ENCODE results near the gene UBE3A. TPM values are rescaled to one million over a fixed set of nuclear protein-coding genes. Genes with fewer than 3 reads are reported as not detected.
A peak's percentile ranks its signal among the peaks of the same experiment; 100 is the strongest.

The UBE3A gene
- 10 to 100 TPM; 80.9 to 93.0 TPM for total RNA-seq

DNA sequence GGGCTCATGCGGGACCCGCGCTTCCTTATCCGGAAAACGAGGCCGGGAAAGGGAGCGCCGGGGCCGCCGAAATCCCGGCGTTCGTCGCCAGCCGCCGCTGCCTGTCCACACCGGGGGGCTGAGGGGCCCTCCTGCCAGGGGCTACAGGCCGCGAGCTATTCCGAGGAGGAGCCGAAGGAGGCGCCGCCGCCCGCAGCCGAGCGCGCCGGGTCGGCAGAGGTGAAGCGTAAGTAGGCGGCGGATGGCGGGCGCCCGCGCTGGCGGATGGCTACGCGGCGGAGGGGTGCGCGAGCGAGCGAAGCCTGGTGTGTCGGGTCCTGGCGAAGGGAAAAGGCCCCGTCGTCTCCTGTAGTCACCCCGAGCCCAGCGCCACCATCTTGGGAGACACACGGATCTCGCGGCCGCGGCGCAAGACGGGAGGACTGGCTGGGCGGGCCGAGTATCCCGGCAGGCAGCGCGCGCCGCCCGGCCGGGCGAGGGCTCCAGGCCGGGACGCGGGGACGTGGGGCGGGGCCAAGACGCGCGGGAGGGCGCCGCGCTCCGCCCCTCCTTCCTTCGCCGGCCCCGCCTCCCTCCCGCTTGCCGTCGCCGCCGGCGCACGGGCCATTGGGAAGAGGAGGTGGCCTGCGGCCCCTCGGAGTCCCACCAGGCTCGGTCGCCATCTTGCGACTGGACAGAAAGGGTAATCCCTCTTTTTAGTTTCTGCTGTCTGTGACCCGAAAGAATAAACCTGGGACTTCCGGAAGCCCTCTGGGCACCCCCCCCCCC lies at the start of gene UBE3A:
Gene UBE3A, minus strand, starts transcription at position 424 of the 768 bp plus-strand sequence. CDS start 29,917 bp downstream, outside the sequence.
- Mint-ChIP-seq H3K4me3 (peak within 1 kb of the TSS; percentile 95), H3K4me1 (peaks cover 39% of the 10 kb centered on the region), H3K36me3 (ENCODE audit: low read depth) (peaks cover 14% of the 10 kb centered on the region), H3K27me3 (no peaks in the 10 kb centered on the region), H3K9me3 (peaks cover 6% of the 10 kb centered on the region), H3K27ac (peak within 1 kb of the TSS; percentile 98)
- peak; percentile 85 for DNase-seq
- POLR2A ChIA-PET: interaction anchor here (0.6 kb wide), 1 partner anchor 73 kb away, joined by 4 read pairs; no protein-coding TSS in a partner anchor
- CTCF ChIA-PET: no interaction called here

DNA sequence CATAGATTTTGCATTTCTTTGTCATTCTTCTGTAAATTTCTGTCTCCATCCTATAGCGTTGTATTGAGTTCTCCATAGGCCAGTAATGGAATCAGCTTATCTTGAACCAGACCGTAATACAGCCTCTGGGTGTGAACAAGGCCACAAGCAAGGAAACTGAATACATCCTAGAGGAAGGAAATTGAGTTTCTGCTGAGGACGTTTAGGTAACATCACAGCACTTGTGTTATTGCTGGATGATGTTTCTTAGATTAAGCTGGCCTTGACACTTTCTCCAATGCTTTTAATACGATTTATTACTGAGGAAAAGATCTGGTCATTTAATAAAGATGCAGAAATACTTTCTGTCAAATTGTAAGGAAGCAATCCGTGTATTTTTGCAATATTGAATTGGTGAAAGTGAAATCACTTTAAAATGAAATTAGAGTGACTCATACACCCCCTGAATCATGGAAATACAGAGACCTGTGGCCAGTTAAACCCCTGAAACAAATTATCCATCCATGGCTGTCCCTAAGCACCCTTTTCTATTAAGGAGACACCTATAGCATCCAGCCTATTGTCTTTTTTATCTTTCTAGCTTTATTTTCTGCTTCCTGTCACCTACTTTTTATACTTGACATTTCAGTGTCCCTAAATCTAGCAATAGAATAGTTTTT lies 48.5 kb upstream of the UBE3A start:
- no peaks in the 10 kb centered on the region for H3K36me3 Mint-ChIP-seq (ENCODE audit: low read depth)
- ChIA-PET POLR2A (no interaction called here), CTCF (no interaction called here)
- H3K4me1 Mint-ChIP-seq: no peaks in the 10 kb centered on the region
- no peak for DNase-seq
- H3K9me3 Mint-ChIP-seq: peaks cover 7% of the 10 kb centered on the region
- no peak overlapping the region for H3K27ac Mint-ChIP-seq
- no peaks in the 10 kb centered on the region for H3K27me3 Mint-ChIP-seq
- H3K4me3 Mint-ChIP-seq: no peak overlapping the region

- CTCF ChIA-PET: no interaction called here
Measured at GRCh38 chr15:25486051-25486450, 47.2 kb upstream of the UBE3A start.

GRCh38 chr15:25481208-25481859 lies 42.5 kb upstream of the UBE3A start:
- no peaks in the 10 kb centered on the region for H3K4me1 Mint-ChIP-seq
- ChIA-PET CTCF (no interaction called here), POLR2A (no interaction called here)
- no peaks in the 10 kb centered on the region for H3K36me3 Mint-ChIP-seq (ENCODE audit: low read depth)
- no peaks in the 10 kb centered on the region for H3K27me3 Mint-ChIP-seq
- H3K27ac Mint-ChIP-seq: no peak overlapping the region
- DNase-seq: no peak
- H3K9me3 Mint-ChIP-seq: peaks cover 2% of the 10 kb centered on the region
- H3K4me3 Mint-ChIP-seq: no peak overlapping the region

More at GRCh38 chr15:25486051-25486450, 47.2 kb upstream of the UBE3A start:
- Mint-ChIP-seq H3K27ac (no peak overlapping the region), H3K36me3 (ENCODE audit: low read depth) (no peaks in the 10 kb centered on the region), H3K27me3 (no peaks in the 10 kb centered on the region), H3K4me3 (no peak overlapping the region), H3K4me1 (no peaks in the 10 kb centered on the region), H3K9me3 (peaks cover 7% of the 10 kb centered on the region)
- POLR2A ChIA-PET: no interaction called here
- DNase-seq: no peak

- H3K9me3 Mint-ChIP-seq: peaks cover 2% of the 10 kb centered on the region
- no peak overlapping the region for H3K27ac Mint-ChIP-seq
- no peak for DNase-seq
- ChIA-PET CTCF (no interaction called here), POLR2A (no interaction called here)
- no peaks in the 10 kb centered on the region for H3K4me1 Mint-ChIP-seq
- H3K4me3 Mint-ChIP-seq: no peak overlapping the region
- H3K36me3 Mint-ChIP-seq (ENCODE audit: low read depth): no peaks in the 10 kb centered on the region
- H3K27me3 Mint-ChIP-seq: no peaks in the 10 kb centered on the region
Measured at GRCh38 chr15:25478313-25478712, 39.5 kb upstream of the UBE3A start.

DNA sequence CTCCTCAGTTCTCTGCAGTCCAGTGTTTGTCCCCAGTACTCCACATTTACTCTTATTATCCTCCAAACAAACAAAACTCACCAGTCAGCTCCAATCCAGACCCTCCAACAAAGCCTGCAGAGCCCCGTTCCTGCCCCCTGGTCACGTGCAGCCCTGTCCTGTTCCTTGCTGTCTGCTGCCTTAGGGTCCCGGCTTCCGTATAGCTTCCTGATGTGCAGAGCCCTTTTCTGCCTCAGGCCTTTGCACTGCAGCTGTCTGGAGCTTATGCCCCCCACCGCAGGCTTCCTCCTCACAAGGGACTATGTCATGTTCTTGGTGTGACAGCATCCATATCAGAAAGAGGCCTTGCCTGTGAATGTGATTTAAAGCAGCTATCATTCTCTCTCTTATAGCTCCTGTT lies 39.0 kb upstream of the UBE3A start:
- no peak for DNase-seq
- H3K9me3 Mint-ChIP-seq: peaks cover 2% of the 10 kb centered on the region
- no peaks in the 10 kb centered on the region for H3K36me3 Mint-ChIP-seq (ENCODE audit: low read depth)
- H3K4me1 Mint-ChIP-seq: no peaks in the 10 kb centered on the region
- no peaks in the 10 kb centered on the region for H3K27me3 Mint-ChIP-seq
- ChIA-PET POLR2A (no interaction called here), CTCF (no interaction called here)
- H3K27ac Mint-ChIP-seq: no peak overlapping the region
- H3K4me3 Mint-ChIP-seq: no peak overlapping the region

- Mint-ChIP-seq H3K36me3 (ENCODE audit: low read depth) (no peaks in the 10 kb centered on the region), H3K27ac (no peak overlapping the region), H3K27me3 (no peaks in the 10 kb centered on the region), H3K4me3 (no peak overlapping the region), H3K4me1 (no peaks in the 10 kb centered on the region), H3K9me3 (no peaks in the 10 kb centered on the region)
- DNase-seq: no peak
- ChIA-PET POLR2A (no interaction called here), CTCF (no interaction called here)
Measured at GRCh38 chr15:25474251-25474650, 35.4 kb upstream of the UBE3A start.

DNA sequence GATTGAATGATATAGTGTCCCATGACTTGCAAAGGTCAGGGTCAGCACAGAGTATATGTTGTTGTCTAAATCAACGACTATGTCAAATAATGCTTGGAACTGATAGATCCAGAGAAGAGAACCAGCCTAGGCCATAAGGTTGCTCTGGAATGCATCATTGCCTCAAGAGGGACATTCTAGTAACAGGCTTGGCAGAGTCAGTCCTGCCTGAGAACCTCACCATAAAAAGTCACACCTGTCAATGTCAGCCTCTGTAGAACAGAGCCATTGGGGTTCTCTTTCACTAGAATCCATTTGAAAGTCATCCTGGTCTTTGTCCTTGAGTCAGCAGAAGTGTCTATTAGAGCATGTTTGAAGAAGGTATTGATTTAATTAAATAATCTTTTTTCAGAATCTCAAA lies 31.4 kb upstream of the UBE3A start:
- peaks cover 18% of the 10 kb centered on the region for H3K9me3 Mint-ChIP-seq
- no peak overlapping the region for H3K4me3 Mint-ChIP-seq
- ChIA-PET CTCF (no interaction called here), POLR2A (no interaction called here)
- H3K36me3 Mint-ChIP-seq (ENCODE audit: low read depth): no peaks in the 10 kb centered on the region
- H3K4me1 Mint-ChIP-seq: no peaks in the 10 kb centered on the region
- H3K27me3 Mint-ChIP-seq: no peaks in the 10 kb centered on the region
- no peak overlapping the region for H3K27ac Mint-ChIP-seq
- DNase-seq: no peak

DNA sequence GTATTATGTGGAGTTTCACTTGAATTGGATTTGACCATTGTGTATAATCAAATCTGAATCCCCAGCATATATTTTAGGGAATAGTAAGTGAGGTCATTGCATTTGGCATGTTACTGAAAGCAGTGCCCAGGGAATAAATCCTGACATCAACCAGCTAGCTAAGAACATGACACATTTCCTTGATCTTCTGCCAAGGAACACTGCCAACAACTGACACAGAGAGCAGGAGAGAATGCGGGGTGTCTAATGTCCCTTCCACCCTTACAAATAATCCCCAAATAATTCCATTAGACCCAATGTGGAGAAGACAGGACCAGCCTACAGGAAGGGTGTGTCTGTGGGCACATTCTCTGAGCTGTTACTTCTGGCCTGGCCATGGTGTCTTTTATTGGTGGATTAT lies 30.6 kb upstream of the UBE3A start:
- ChIA-PET CTCF (no interaction called here), POLR2A (no interaction called here)
- DNase-seq: no peak
- Mint-ChIP-seq H3K4me3 (no peak overlapping the region), H3K4me1 (no peaks in the 10 kb centered on the region), H3K9me3 (peaks cover 18% of the 10 kb centered on the region), H3K27me3 (no peaks in the 10 kb centered on the region), H3K36me3 (ENCODE audit: low read depth) (no peaks in the 10 kb centered on the region), H3K27ac (no peak overlapping the region)

DNA sequence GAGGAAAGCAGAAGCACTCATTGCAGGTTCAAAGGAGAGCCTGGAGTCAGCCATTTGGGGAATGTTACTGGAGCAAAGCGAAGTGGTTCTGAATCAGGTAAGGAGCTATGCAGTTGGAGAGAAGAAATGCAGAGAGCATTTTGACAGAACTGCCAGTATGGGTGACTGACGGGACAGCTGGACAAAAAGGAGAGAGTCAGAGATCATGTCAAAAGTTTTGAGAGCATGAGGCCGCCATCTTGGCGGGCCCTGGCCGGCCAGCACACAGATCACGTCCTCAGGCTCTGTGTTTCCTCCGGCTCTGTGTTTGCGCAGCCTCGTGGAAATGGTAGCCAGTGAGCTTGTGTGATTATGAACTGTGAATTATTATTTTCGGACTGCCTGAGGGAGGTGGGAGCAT lies 29.8 kb upstream of the UBE3A start:
- no peak for DNase-seq
- H3K4me1 Mint-ChIP-seq: no peaks in the 10 kb centered on the region
- no peaks in the 10 kb centered on the region for H3K27me3 Mint-ChIP-seq
- H3K36me3 Mint-ChIP-seq (ENCODE audit: low read depth): no peaks in the 10 kb centered on the region
- H3K9me3 Mint-ChIP-seq: peaks cover 18% of the 10 kb centered on the region
- H3K4me3 Mint-ChIP-seq: no peak overlapping the region
- ChIA-PET CTCF (no interaction called here), POLR2A (no interaction called here)
- H3K27ac Mint-ChIP-seq: no peak overlapping the region

DNA sequence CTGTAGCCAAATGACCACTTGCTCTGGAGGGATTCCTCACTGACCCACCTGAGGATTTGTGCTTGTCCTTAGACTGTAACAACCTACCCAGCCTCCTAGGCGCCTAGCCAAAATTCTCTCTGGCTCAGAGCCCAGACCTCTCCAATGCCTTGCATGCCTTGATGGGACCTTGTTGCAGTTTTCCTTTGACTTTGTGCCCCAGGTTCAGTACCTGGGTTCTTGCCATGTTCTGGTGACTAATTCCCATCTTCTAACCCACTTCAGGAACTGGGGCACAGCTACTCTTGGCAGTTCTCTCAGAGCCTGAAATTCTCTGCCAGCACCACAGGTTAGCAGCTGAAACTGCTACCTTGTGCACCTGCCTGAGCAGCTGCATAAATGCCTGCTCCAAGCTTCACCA lies 27.0 kb upstream of the UBE3A start:
- no peak for DNase-seq
- ChIA-PET CTCF (no interaction called here), POLR2A (no interaction called here)
- peaks cover 18% of the 10 kb centered on the region for H3K9me3 Mint-ChIP-seq
- no peaks in the 10 kb centered on the region for H3K4me1 Mint-ChIP-seq
- H3K27ac Mint-ChIP-seq: no peak overlapping the region
- no peaks in the 10 kb centered on the region for H3K36me3 Mint-ChIP-seq (ENCODE audit: low read depth)
- no peaks in the 10 kb centered on the region for H3K27me3 Mint-ChIP-seq
- H3K4me3 Mint-ChIP-seq: no peak overlapping the region

DNA sequence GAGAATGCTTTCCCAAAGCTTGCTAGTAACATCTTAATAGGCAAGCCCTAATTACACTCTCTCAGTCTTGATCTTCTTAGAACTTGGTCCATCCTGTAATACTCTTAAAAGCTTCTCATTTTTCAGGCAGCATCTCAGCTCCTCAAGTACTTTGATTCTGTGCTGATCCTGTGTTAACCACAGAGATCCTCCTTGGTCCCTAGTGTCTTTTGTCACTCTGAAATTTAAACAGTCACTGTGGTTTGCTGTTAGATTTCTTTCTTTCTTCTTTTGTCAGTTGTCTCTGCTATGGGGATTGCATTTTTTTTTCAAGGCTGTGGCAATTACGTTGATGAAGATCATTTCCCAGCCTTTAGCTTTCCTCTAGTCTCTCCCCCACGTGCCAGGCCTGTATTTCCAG lies 26.0 kb upstream of the UBE3A start:
- no peak overlapping the region for H3K27ac Mint-ChIP-seq
- H3K36me3 Mint-ChIP-seq (ENCODE audit: low read depth): no peaks in the 10 kb centered on the region
- DNase-seq: no peak
- ChIA-PET CTCF (no interaction called here), POLR2A (no interaction called here)
- no peaks in the 10 kb centered on the region for H3K27me3 Mint-ChIP-seq
- no peak overlapping the region for H3K4me3 Mint-ChIP-seq
- no peaks in the 10 kb centered on the region for H3K4me1 Mint-ChIP-seq
- H3K9me3 Mint-ChIP-seq: peaks cover 18% of the 10 kb centered on the region

DNA sequence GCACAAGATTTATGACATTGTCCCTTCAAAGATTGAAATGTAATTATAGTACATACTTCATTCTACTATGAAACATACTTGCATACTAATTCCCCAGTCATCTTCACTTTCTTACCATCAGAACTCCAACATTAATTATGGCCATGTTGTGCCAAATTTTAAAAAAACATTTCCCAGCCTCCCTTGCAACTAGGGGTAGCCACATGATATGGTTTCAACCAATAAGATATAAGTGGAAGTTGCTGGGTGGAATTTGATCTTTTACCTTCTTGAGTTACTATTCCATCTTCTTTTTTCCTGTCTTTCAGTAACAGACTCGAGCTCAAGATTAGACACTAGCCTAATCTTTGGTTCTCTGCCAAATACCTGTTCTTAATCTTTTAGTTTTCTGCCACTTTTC lies 25.6 kb upstream of the UBE3A start:
- POLR2A ChIA-PET: no interaction called here

More for the DNA sequence above, 25.6 kb upstream of the UBE3A start:
- no peaks in the 10 kb centered on the region for H3K36me3 Mint-ChIP-seq (ENCODE audit: low read depth)
- no peaks in the 10 kb centered on the region for H3K4me1 Mint-ChIP-seq
- H3K4me3 Mint-ChIP-seq: no peak overlapping the region
- no peak for DNase-seq
- H3K27ac Mint-ChIP-seq: no peak overlapping the region
- peaks cover 18% of the 10 kb centered on the region for H3K9me3 Mint-ChIP-seq
- no peaks in the 10 kb centered on the region for H3K27me3 Mint-ChIP-seq
- CTCF ChIA-PET: no interaction called here
